EH (cell line): ENCODE measurements around the gene SLC45A3.
"Not testable (repeated sequence)": the region's sequence is repeated elsewhere in the genome, so short reads cannot be mapped to it uniquely, and the experiment has no call there.

Source experiments
- DNase-seq: peaks from one replicate; pipeline ENCODE4 v3.0.0-alpha.2; 2015; ENCODE audit warnings: low read depth

Gene SLC45A3

GRCh38 chr1:205680073-205680851, at the start of gene SLC45A3:
TSS of gene SLC45A3 (minus strand) at chr1:205680509. CDS start at chr1:205664656, 15,853 bp downstream.
- peak; percentile 19 for DNase-seq

- DNase-seq: no peak
These were observed 46.4 kb upstream of the SLC45A3 start for GRCh38 chr1:205726619-205727125.

- DNase-seq: no peak
These were observed 45.2 kb upstream of the SLC45A3 start for GRCh38 chr1:205725514-205725913.

- DNase-seq: not testable (repeated sequence)
These were observed 40.4 kb upstream of the SLC45A3 start for GRCh38 chr1:205720740-205721139.

- DNase-seq: no peak
These were observed 39.5 kb upstream of the SLC45A3 start for GRCh38 chr1:205719762-205720161.

- DNase-seq: no peak
These were observed 38.7 kb upstream of the SLC45A3 start for GRCh38 chr1:205719015-205719414.

GRCh38 chr1:205716371-205717132, 36.2 kb upstream of the SLC45A3 start:
- no peak for DNase-seq

GRCh38 chr1:205715628-205716027, 35.3 kb upstream of the SLC45A3 start:
- DNase-seq: no peak

GRCh38 chr1:205714906-205715246, 34.6 kb upstream of the SLC45A3 start:
- no peak for DNase-seq

GRCh38 chr1:205714190-205714905, 34.0 kb upstream of the SLC45A3 start:
- peak; percentile 52 for DNase-seq

- peak; percentile 80 for DNase-seq
These were observed 31.1 kb upstream of the SLC45A3 start for GRCh38 chr1:205711105-205712048.

- DNase-seq: no peak
These were observed 30.1 kb upstream of the SLC45A3 start for GRCh38 chr1:205710201-205711062.

- no peak for DNase-seq
These were observed 29.3 kb upstream of the SLC45A3 start for GRCh38 chr1:205709640-205710039.

GRCh38 chr1:205709059-205709398, 28.7 kb upstream of the SLC45A3 start:
- peak; percentile 80 for DNase-seq

- no peak for DNase-seq
These were observed 26.5 kb upstream of the SLC45A3 start for GRCh38 chr1:205706601-205707502.

- no peak for DNase-seq
These were observed 24.6 kb upstream of the SLC45A3 start for GRCh38 chr1:205704903-205705302.

GRCh38 chr1:205703072-205703471, 22.8 kb upstream of the SLC45A3 start:
- no peak for DNase-seq

GRCh38 chr1:205701891-205702290, 21.6 kb upstream of the SLC45A3 start:
- DNase-seq: no peak

GRCh38 chr1:205701420-205701819, 21.1 kb upstream of the SLC45A3 start:
- no peak for DNase-seq
